Panc1 (cell line): Measurements from ENCODE around the gene INAFM1. TPM values are rescaled to one million over a fixed set of nuclear protein-coding genes. Genes with fewer than 3 reads are reported as not detected.

Experiments used
- ATAC-seq: fragments of 200-7000 bp; cut with Tn5 transposase; 2 replicates; pipeline ENCODE4 v1.9.1; 2020; ENCODE audit warnings: mild to moderate bottlenecking, moderate library complexity
- BruUV-seq: library from RNA; stranded (reverse); fragments of 400-500 nt; replicated peaks from 2 replicates; lab custom pipeline; 2021; lab: Mats Ljungman, UMichigan
- CTCF ChIA-PET: fragments of 300-600 bp; sonication (Branson Sonifier 250); formaldehyde crosslinking; loops from one replicate; lab custom pipeline; 2022; ENCODE audit warnings: antibody characterized with exemption; lab: Charles Lee
- POLR2A ChIA-PET: fragments of 300-600 bp; sonication (Branson Sonifier 250); formaldehyde crosslinking; loops from one replicate; lab custom pipeline; 2022; ENCODE audit warnings: antibody characterized with exemption; lab: Charles Lee
- DNase-seq: peaks from one replicate; pipeline ENCODE4 v3.0.0-alpha.2; 2010; ENCODE audit warnings: low read depth, low spot score
- H3K27ac ChIP-seq: 2 replicates; pipeline ENCODE4 v1.5.1; 2011; ENCODE audit warnings: mild to moderate bottlenecking, low read length, inconsistent platforms
- H3K27me3 ChIP-seq: fragments of 200-500 bp; sonication (Bioruptor generic); 2 replicates; pipeline ENCODE4 v1.6.0; 2014; ENCODE audit warnings: low read length, inconsistent platforms; ENCODE audit not compliant: control insufficient read depth, insufficient read depth
- H3K36me3 ChIP-seq: fragments of 200-500 bp; sonication (Bioruptor generic); 2 replicates; pipeline ENCODE4 v1.5.1; 2014; ENCODE audit warnings: inconsistent platforms, mild to moderate bottlenecking, low read length, moderate library complexity; ENCODE audit not compliant: control insufficient read depth, insufficient read depth
- H3K4me1 ChIP-seq: 2 replicates; pipeline ENCODE4 v1.5.1; 2011; ENCODE audit warnings: inconsistent platforms, mild to moderate bottlenecking, low read length, moderate library complexity; ENCODE audit not compliant: control insufficient read depth, insufficient read depth
- H3K4me3 ChIP-seq, 2 experiments: 2 replicates each; pipeline ENCODE4 v1.5.1; 2011 to 2012; ENCODE audit warnings: low read depth in 2 of 2, low read length in 2 of 2, mild to moderate bottlenecking in 2 of 2, inconsistent platforms in 1 of 2, moderate library complexity in 1 of 2
- H3K9me3 ChIP-seq: fragments of 200-500 bp; sonication (Bioruptor generic); 2 replicates; pipeline ENCODE4 v1.5.1; 2014; ENCODE audit warnings: low read depth, mild to moderate bottlenecking, inconsistent platforms, low read length, moderate library complexity; ENCODE audit not compliant: control insufficient read depth, insufficient read depth
- POLR2AphosphoS5 ChIP-seq: IDR thresholded peaks from 2 replicates; pipeline ENCODE4 v1.6.1; 2012; ENCODE audit warnings: mild to moderate bottlenecking, low read depth, low read length, moderate library complexity
- TCF7L2 ChIP-seq: IDR thresholded peaks from 2 replicates; pipeline ENCODE4 v1.6.1; 2011; ENCODE audit warnings: mild to moderate bottlenecking, low read depth, low read length, inconsistent platforms
- in situ Hi-C: cut with HindIII; loops from 2 replicates; pipeline ENCODE4 v1.10.0; 2016; ENCODE audit warnings: low sequenced_read_pairs, low pct_unique_long_range_greater_than_20kb
- intact Hi-C: fragments of 100-400 bp; cut with micrococcal nuclease; formaldehyde crosslinking; loops from one replicate; pipeline ENCODE4 v1.10.0; 2022; ENCODE audit not compliant: unreplicated experiment
- total RNA-seq: library from RNA; stranded (reverse); gene quantifications from one replicate; pipeline ENCODE4 v1.2.1, GENCODE V29; 2021; ENCODE audit not compliant: unreplicated experiment
- TF ChIP-seq, protein P1 (sequence below), 2 experiments: IDR thresholded peaks; 2 replicates each; pipeline ENCODE4 v1.6.1; 2011 to 2012; ENCODE audit warnings: low read depth in 2 of 2, control low read depth in 1 of 2, low read length in 1 of 2, mild to moderate bottlenecking in 1 of 2, moderate library complexity in 1 of 2; ENCODE audit not compliant: insufficient read depth in 1 of 2
- TF ChIP-seq, protein P2 (sequence below): fragments of 450-650 bp; IDR thresholded peaks from 2 replicates; pipeline ENCODE4 v1.5.1; 2017; ENCODE audit warnings: mild to moderate bottlenecking

INAFM1 gene
- total RNA-seq, 1 experiment from 2014 or later = 13.1 TPM

DNA sequence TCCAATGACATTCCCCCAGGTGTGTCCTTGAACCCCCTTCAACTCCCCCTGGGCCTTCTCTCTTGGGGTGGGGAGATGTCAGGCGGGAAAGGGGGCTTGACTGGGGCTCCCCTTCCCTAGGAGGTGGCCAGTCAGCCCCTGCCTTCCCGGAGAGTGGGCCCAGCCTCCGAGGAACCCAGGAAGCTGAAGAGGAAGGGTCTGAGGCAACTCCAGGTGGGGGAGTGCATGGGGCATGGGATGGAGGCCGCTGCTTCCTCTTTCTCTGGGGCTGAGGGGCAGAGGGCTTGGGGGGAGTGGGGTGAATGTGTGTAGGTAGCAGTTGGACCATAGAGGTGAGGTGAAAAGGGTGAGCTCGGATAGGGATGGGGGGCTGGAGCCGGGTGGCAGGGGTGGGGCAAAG is 2.7 kb upstream of the INAFM1 start:
- H3K9me3 ChIP-seq = no peaks in the 10 kb centered on the region
- H3K27me3 ChIP-seq = no peaks in the 10 kb centered on the region
- intact Hi-C loops = no loop called here
- TF ChIP-seq, protein P1, sequence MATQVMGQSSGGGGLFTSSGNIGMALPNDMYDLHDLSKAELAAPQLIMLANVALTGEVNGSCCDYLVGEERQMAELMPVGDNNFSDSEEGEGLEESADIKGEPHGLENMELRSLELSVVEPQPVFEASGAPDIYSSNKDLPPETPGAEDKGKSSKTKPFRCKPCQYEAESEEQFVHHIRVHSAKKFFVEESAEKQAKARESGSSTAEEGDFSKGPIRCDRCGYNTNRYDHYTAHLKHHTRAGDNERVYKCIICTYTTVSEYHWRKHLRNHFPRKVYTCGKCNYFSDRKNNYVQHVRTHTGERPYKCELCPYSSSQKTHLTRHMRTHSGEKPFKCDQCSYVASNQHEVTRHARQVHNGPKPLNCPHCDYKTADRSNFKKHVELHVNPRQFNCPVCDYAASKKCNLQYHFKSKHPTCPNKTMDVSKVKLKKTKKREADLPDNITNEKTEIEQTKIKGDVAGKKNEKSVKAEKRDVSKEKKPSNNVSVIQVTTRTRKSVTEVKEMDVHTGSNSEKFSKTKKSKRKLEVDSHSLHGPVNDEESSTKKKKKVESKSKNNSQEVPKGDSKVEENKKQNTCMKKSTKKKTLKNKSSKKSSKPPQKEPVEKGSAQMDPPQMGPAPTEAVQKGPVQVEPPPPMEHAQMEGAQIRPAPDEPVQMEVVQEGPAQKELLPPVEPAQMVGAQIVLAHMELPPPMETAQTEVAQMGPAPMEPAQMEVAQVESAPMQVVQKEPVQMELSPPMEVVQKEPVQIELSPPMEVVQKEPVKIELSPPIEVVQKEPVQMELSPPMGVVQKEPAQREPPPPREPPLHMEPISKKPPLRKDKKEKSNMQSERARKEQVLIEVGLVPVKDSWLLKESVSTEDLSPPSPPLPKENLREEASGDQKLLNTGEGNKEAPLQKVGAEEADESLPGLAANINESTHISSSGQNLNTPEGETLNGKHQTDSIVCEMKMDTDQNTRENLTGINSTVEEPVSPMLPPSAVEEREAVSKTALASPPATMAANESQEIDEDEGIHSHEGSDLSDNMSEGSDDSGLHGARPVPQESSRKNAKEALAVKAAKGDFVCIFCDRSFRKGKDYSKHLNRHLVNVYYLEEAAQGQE (IDR thresholded peaks at IDR 0.05; ENCODE audit: insufficient read depth in 1 of 2, low read depth in 2 of 2, low read length in 1 of 2) = no peak
- TF ChIP-seq TCF7L2 = no peak
- CTCF ChIA-PET = no interaction called here
- H3K4me1 ChIP-seq = peaks cover 9% of the 10 kb centered on the region
- POLR2A ChIA-PET = interaction anchor here (0.6 kb wide), 1 partner anchor 15 kb away, joined by 4 read pairs; the partner anchor contains the start of gene CCDC9
- H3K36me3 ChIP-seq = peaks cover 2% of the 10 kb centered on the region; the same call in 1 of the 2 replicates
- in situ Hi-C loops = no loop called here
- no peak overlapping the region for H3K4me3 ChIP-seq
- DNase-seq (no peak), ATAC-seq (no peak)
- no peak overlapping the region for H3K27ac ChIP-seq
- no TSS peak for BruUV-seq

DNA sequence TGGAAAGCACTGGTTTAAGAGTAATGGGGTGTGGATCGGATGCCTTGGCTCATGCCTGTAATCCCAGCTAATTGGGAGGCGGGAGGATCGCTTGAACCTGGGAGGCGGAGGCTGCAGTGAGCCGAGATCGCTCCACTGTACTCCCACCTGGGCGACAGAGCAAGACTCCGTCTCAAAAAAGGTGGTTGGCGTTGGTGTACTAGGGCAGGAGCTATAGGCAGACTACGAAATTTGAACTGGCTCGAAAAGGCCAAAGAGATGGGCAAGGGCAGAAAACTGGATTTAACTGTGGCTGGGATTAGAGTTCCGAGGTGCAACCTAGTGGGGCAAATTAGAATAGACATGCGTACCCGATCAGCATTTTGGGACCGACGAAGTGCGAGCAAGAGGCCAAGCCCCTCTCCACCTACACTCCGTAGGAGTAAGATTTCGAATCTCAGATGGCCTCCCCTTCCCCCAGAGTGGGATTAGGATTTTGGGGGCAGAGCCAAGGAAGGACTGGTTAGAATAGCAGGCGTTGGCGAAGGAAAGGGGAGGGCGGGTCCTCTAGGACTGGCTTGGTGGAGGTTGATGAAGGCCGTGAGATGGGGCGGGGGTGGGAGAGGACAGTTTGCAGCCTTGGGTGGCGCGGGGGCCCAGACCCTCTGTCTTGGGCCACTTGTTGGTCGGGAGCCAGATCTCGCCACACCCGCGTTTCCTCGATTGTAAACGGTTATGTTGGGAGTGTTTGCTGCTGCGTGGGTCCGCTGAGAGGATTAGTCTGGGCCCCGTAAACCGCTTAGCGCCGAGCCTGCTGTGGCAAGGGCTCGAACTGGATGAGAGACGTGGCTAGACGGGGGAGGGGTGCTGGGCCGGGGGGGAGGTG is 2.0 kb upstream of the INAFM1 start:
- TF ChIP-seq TCF7L2 (no peak), POLR2AphosphoS5 (no peak)
- TF ChIP-seq, protein P2, sequence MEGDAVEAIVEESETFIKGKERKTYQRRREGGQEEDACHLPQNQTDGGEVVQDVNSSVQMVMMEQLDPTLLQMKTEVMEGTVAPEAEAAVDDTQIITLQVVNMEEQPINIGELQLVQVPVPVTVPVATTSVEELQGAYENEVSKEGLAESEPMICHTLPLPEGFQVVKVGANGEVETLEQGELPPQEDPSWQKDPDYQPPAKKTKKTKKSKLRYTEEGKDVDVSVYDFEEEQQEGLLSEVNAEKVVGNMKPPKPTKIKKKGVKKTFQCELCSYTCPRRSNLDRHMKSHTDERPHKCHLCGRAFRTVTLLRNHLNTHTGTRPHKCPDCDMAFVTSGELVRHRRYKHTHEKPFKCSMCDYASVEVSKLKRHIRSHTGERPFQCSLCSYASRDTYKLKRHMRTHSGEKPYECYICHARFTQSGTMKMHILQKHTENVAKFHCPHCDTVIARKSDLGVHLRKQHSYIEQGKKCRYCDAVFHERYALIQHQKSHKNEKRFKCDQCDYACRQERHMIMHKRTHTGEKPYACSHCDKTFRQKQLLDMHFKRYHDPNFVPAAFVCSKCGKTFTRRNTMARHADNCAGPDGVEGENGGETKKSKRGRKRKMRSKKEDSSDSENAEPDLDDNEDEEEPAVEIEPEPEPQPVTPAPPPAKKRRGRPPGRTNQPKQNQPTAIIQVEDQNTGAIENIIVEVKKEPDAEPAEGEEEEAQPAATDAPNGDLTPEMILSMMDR = no peak
- TF ChIP-seq, protein P1 (IDR thresholded peaks at IDR 0.05; ENCODE audit: insufficient read depth in 1 of 2, low read depth in 2 of 2, low read length in 1 of 2) = no peak
- ATAC-seq (peak; percentile 42), DNase-seq (no peak)
- in situ Hi-C loops (no loop called here), intact Hi-C loops (no loop called here)
- H3K27me3 ChIP-seq = no peaks in the 10 kb centered on the region
- no peaks in the 10 kb centered on the region for H3K9me3 ChIP-seq
- H3K4me3 ChIP-seq = peak overlapping the region; percentile 64 to 65
- POLR2A ChIA-PET = interaction anchor here (0.6 kb wide), 1 partner anchor 16 kb away, joined by 4 read pairs; the partner anchor contains the start of gene CCDC9
- CTCF ChIA-PET = no interaction called here
- H3K36me3 ChIP-seq = peaks cover 2% of the 10 kb centered on the region; the same call in 1 of the 2 replicates
- H3K4me1 ChIP-seq = peaks cover 9% of the 10 kb centered on the region
- H3K27ac ChIP-seq = peak overlapping the region; percentile 91
- no TSS peak for BruUV-seq
